HG03135 (cell line): ENCODE measurements around the gene ZNF346.
"Not testable (repeated sequence)": the region's sequence is repeated elsewhere in the genome, so short reads cannot be mapped to it uniquely, and the experiment has no call there.

ENCODE experiments used
- ATAC-seq: cut with Tn5 transposase; IDR thresholded peaks from one replicate; pipeline ENCODE4 v1.9.1; 2021; ENCODE audit warnings: mild to moderate bottlenecking, moderate library complexity; ENCODE audit not compliant: unreplicated experiment

ZNF346 gene

GRCh38 chr5:177008716-177009115 is 13.8 kb upstream of the ZNF346 start:
- no peak for ATAC-seq

GRCh38 chr5:177010153-177010552 is 12.3 kb upstream of the ZNF346 start:
- no peak for ATAC-seq

- no peak for ATAC-seq
These were observed 7.3 kb upstream of the ZNF346 start for GRCh38 chr5:177015156-177015555.

GRCh38 chr5:177018341-177018740 is 4.2 kb upstream of the ZNF346 start:
- ATAC-seq = no peak

- ATAC-seq = no peak
These were observed 2.5 kb upstream of the ZNF346 start for GRCh38 chr5:177020033-177020432.

GRCh38 chr5:177023303-177023664 is 788 bp downstream of the ZNF346 start:
- peak; percentile 25 for ATAC-seq

- no peak for ATAC-seq
These were observed 2.1 kb downstream of the ZNF346 start for GRCh38 chr5:177024559-177024958.

- no peak for ATAC-seq
These were observed 2.7 kb downstream of the ZNF346 start for GRCh38 chr5:177025101-177025601.

GRCh38 chr5:177027665-177028064 is 5.2 kb downstream of the ZNF346 start:
- ATAC-seq = no peak

GRCh38 chr5:177029498-177029897 is 7.0 kb downstream of the ZNF346 start:
- ATAC-seq = no peak

GRCh38 chr5:177035976-177036375 is 13.5 kb downstream of the ZNF346 start:
- no peak for ATAC-seq

- ATAC-seq = no peak
These were observed 13.9 kb downstream of the ZNF346 start for GRCh38 chr5:177036443-177036842.

GRCh38 chr5:177036921-177037320 is 14.4 kb downstream of the ZNF346 start:
- ATAC-seq = no peak

GRCh38 chr5:177040814-177041420 is 18.4 kb downstream of the ZNF346 start:
- no peak for ATAC-seq

- no peak for ATAC-seq
These were observed 19.4 kb downstream of the ZNF346 start for GRCh38 chr5:177041936-177042335.

- ATAC-seq = no peak
These were observed 20.6 kb downstream of the ZNF346 start for GRCh38 chr5:177043114-177043513.

- no peak for ATAC-seq
These were observed 21.5 kb downstream of the ZNF346 start for GRCh38 chr5:177043958-177044357.

GRCh38 chr5:177044641-177045040 is 22.1 kb downstream of the ZNF346 start:
- ATAC-seq = no peak

- ATAC-seq = no peak
These were observed 23.1 kb downstream of the ZNF346 start for GRCh38 chr5:177045631-177046030.

GRCh38 chr5:177048531-177048930 is 26.0 kb downstream of the ZNF346 start:
- ATAC-seq = not testable (repeated sequence)

- ATAC-seq = no peak
These were observed 26.8 kb downstream of the ZNF346 start for GRCh38 chr5:177049285-177049684.

GRCh38 chr5:177064500-177065277 is 42.2 kb downstream of the ZNF346 start:
- no peak for ATAC-seq
